ENCODE data around the gene DLGAP5. TPM values are rescaled to one million over a fixed set of nuclear protein-coding genes. Genes with fewer than 3 reads are reported as not detected.

The DLGAP5 gene
- total RNA-seq, 1 donor from 2014 or later = 8.8 TPM

- no peak overlapping the region for H3K4me3 Mint-ChIP-seq (ENCODE audit: unreplicated experiment)
- no peak for TF ChIP-seq CTCF (IDR thresholded peaks at IDR 0.05)
- no peaks in the 10 kb centered on the region for H3K27me3 Mint-ChIP-seq (ENCODE audit: low read depth)
- DNase-seq (ENCODE audit: low spot score) = no peak
- H3K4me1 Mint-ChIP-seq (ENCODE audit: low read depth) = peaks cover 27% of the 10 kb centered on the region
- H3K27ac Mint-ChIP-seq (ENCODE audit: unreplicated experiment) = no peak overlapping the region
- no peaks in the 10 kb centered on the region for H3K36me3 Mint-ChIP-seq (ENCODE audit: low read depth)
- H3K9me3 Mint-ChIP-seq (ENCODE audit: low read depth) = no peaks in the 10 kb centered on the region
Measured at GRCh38 chr14:55117803-55118441, 73.5 kb downstream of the DLGAP5 start.

DNA sequence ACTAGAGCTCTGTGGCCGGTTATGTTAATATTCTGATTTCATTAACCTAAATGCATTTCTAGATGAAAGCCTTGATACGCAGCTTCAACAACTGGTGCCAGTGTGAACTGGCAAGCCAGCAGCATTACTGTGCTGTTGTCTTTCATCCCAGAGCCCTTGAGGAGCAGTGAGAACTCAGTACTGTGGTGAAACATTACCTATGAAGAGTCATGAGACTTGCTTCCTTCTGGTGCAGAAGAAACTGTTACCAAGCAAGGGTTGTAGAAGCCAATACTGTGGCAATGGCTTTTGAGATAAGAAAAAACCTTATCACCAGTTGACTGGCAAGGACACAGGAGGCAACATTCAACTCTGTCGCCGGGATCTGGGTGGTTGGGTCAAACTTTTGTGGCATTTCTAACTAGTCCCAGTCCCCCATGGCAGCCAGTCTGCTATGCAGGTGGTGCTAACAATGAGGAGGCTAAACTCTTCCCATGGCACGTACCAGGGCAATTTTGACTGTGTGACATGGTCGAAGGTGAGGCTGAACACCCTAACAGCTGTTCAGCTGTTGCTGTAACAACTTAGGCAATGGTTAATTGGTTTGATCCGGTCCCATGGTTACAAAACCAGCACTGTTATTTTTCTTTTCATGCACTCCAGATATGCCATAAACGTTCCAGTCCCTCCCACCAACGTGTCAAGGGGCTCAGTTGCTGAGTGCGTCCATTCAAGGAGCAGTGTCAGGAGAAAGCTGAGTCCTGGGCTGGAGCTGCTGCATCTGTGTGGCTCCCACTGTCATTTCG lies 74.9 kb downstream of the DLGAP5 start:
- Mint-ChIP-seq H3K27me3 (ENCODE audit: low read depth) (no peaks in the 10 kb centered on the region), H3K36me3 (ENCODE audit: low read depth) (no peaks in the 10 kb centered on the region), H3K4me3 (ENCODE audit: unreplicated experiment) (no peak overlapping the region), H3K9me3 (ENCODE audit: low read depth) (no peaks in the 10 kb centered on the region), H3K4me1 (ENCODE audit: low read depth) (peaks cover 18% of the 10 kb centered on the region), H3K27ac (ENCODE audit: unreplicated experiment) (no peak overlapping the region)
- no peak for TF ChIP-seq CTCF (IDR thresholded peaks at IDR 0.05)
- DNase-seq (ENCODE audit: low spot score) = no peak

GRCh38 chr14:55115861-55116245 lies 75.5 kb downstream of the DLGAP5 start:
- no peak for DNase-seq (ENCODE audit: low spot score)
- Mint-ChIP-seq H3K4me1 (ENCODE audit: low read depth) (peaks cover 18% of the 10 kb centered on the region), H3K27ac (ENCODE audit: unreplicated experiment) (no peak overlapping the region), H3K36me3 (ENCODE audit: low read depth) (no peaks in the 10 kb centered on the region), H3K27me3 (ENCODE audit: low read depth) (no peaks in the 10 kb centered on the region), H3K4me3 (ENCODE audit: unreplicated experiment) (no peak overlapping the region), H3K9me3 (ENCODE audit: low read depth) (no peaks in the 10 kb centered on the region)
- TF ChIP-seq CTCF (IDR thresholded peaks at IDR 0.05) = no peak

GRCh38 chr14:55115460-55115859 lies 75.9 kb downstream of the DLGAP5 start:
- DNase-seq (ENCODE audit: low spot score) = no peak
- Mint-ChIP-seq H3K4me1 (ENCODE audit: low read depth) (peaks cover 18% of the 10 kb centered on the region), H3K36me3 (ENCODE audit: low read depth) (no peaks in the 10 kb centered on the region), H3K27ac (ENCODE audit: unreplicated experiment) (no peak overlapping the region), H3K27me3 (ENCODE audit: low read depth) (no peaks in the 10 kb centered on the region), H3K4me3 (ENCODE audit: unreplicated experiment) (no peak overlapping the region), H3K9me3 (ENCODE audit: low read depth) (no peaks in the 10 kb centered on the region)
- TF ChIP-seq CTCF (IDR thresholded peaks at IDR 0.05) = no peak

- TF ChIP-seq CTCF (IDR thresholded peaks at IDR 0.05) = no peak
- H3K4me1 Mint-ChIP-seq (ENCODE audit: low read depth) = peaks cover 18% of the 10 kb centered on the region
- no peaks in the 10 kb centered on the region for H3K9me3 Mint-ChIP-seq (ENCODE audit: low read depth)
- H3K27me3 Mint-ChIP-seq (ENCODE audit: low read depth) = no peaks in the 10 kb centered on the region
- no peaks in the 10 kb centered on the region for H3K36me3 Mint-ChIP-seq (ENCODE audit: low read depth)
- H3K4me3 Mint-ChIP-seq (ENCODE audit: unreplicated experiment) = no peak overlapping the region
- no peak for DNase-seq (ENCODE audit: low spot score)
- no peak overlapping the region for H3K27ac Mint-ChIP-seq (ENCODE audit: unreplicated experiment)
Measured at GRCh38 chr14:55114720-55115119, 76.7 kb downstream of the DLGAP5 start.

All from chondrocyte (in vitro differentiated cells).